HG03103 (cell line): Measurements from ENCODE around the gene CCL3.
"Not testable (repeated sequence)": the region's sequence is repeated elsewhere in the genome, so short reads cannot be mapped to it uniquely, and the experiment has no call there.

ENCODE experiments used
- ATAC-seq: cut with Tn5 transposase; IDR thresholded peaks from one replicate; pipeline ENCODE4 v1.9.1; 2021; ENCODE audit warnings: low read depth; ENCODE audit not compliant: unreplicated experiment

Gene CCL3

GRCh38 chr17:36117505-36118382 is 27.8 kb upstream of the CCL3 start:
- ATAC-seq = no peak

- ATAC-seq = not testable (repeated sequence)
Observed at GRCh38 chr17:36115649-36115977, 25.7 kb upstream of the CCL3 start.

GRCh38 chr17:36114971-36115648 is 25.2 kb upstream of the CCL3 start:
- ATAC-seq = not testable (repeated sequence)

- ATAC-seq = not testable (repeated sequence)
Observed at GRCh38 chr17:36113131-36113530, 23.2 kb upstream of the CCL3 start.

GRCh38 chr17:36112572-36112971 is 22.6 kb upstream of the CCL3 start:
- ATAC-seq = no peak

GRCh38 chr17:36111068-36111490 is 21.1 kb upstream of the CCL3 start:
- no peak for ATAC-seq

- not testable (repeated sequence) for ATAC-seq
Observed at GRCh38 chr17:36108265-36108664, 18.3 kb upstream of the CCL3 start.

- ATAC-seq = no peak
Observed at GRCh38 chr17:36107660-36108059, 17.7 kb upstream of the CCL3 start.

GRCh38 chr17:36106493-36106835 is 16.5 kb upstream of the CCL3 start:
- ATAC-seq = no peak

- no peak for ATAC-seq
Observed at GRCh38 chr17:36105781-36106492, 16.0 kb upstream of the CCL3 start.

- no peak for ATAC-seq
Observed at GRCh38 chr17:36104701-36105181, 14.8 kb upstream of the CCL3 start.

GRCh38 chr17:36104246-36104645 is 14.3 kb upstream of the CCL3 start:
- ATAC-seq = not testable (repeated sequence)

GRCh38 chr17:36103401-36103975 is 13.5 kb upstream of the CCL3 start, which contains the start of gene CCL4:
CCL4 (plus strand) TSS chr17:36103827; CDS start chr17:36103906, 79 bp downstream.
- ATAC-seq = peak; percentile 72

- ATAC-seq = not testable (repeated sequence)
Observed at GRCh38 chr17:36099004-36099403, 9.1 kb upstream of the CCL3 start.

GRCh38 chr17:36095992-36096391 is 6.0 kb upstream of the CCL3 start:
- no peak for ATAC-seq

- ATAC-seq = no peak
Observed at GRCh38 chr17:36094746-36095145, 4.8 kb upstream of the CCL3 start.

GRCh38 chr17:36094232-36094631 is 4.3 kb upstream of the CCL3 start:
- no peak for ATAC-seq

GRCh38 chr17:36092715-36093114 is 2.8 kb upstream of the CCL3 start:
- ATAC-seq = not testable (repeated sequence)

GRCh38 chr17:36092230-36092629 is 2.3 kb upstream of the CCL3 start:
- ATAC-seq = no peak

GRCh38 chr17:36089339-36089865 is 541 bp downstream of the CCL3 start:
- no peak for ATAC-seq
